Measurements from ENCODE around the gene KLHL17. TPM values are rescaled to one million over a fixed set of nuclear protein-coding genes. Genes with fewer than 3 reads are reported as not detected.

Gene KLHL17
- total RNA-seq, 1 donor from 2014 or later = 4.5 TPM

GRCh38 chr1:914131-914890 is 46.1 kb upstream of the KLHL17 start:
- Histone ChIP-seq H3K27me3 (ENCODE audit: control insufficient read depth, insufficient read depth, low read length) (peaks cover 58% of the 10 kb centered on the region), H3K4me3 (ENCODE audit: low read depth, low read length) (no peak overlapping the region), H3K36me3 (ENCODE audit: control insufficient read depth, insufficient read depth, low read length) (no peaks in the 10 kb centered on the region)
- TF ChIP-seq CTCF (IDR thresholded peaks at IDR 0.05; ENCODE audit: insufficient read depth, low read length, severe bottlenecking) = no peak
- FAIRE-seq (no peak), DNase-seq (ENCODE audit: low read depth) (no peak)

GRCh38 chr1:914891-915280 is 45.5 kb upstream of the KLHL17 start:
- no peak for TF ChIP-seq CTCF (IDR thresholded peaks at IDR 0.05; ENCODE audit: insufficient read depth, low read length, severe bottlenecking)
- DNase-seq (ENCODE audit: low read depth) (no peak), FAIRE-seq (no peak)
- H3K4me3 ChIP-seq (ENCODE audit: low read depth, low read length) = no peak overlapping the region
- H3K27me3 ChIP-seq (ENCODE audit: control insufficient read depth, insufficient read depth, low read length) = peaks cover 64% of the 10 kb centered on the region
- H3K36me3 ChIP-seq (ENCODE audit: control insufficient read depth, insufficient read depth, low read length) = no peaks in the 10 kb centered on the region

GRCh38 chr1:915295-916172 is 44.9 kb upstream of the KLHL17 start:
- DNase-seq (ENCODE audit: low read depth) = no peak
- FAIRE-seq = no peak
- Histone ChIP-seq H3K36me3 (ENCODE audit: control insufficient read depth, insufficient read depth, low read length) (no peaks in the 10 kb centered on the region), H3K4me3 (ENCODE audit: low read depth, low read length) (no peak overlapping the region), H3K27me3 (ENCODE audit: control insufficient read depth, insufficient read depth, low read length) (peaks cover 68% of the 10 kb centered on the region)
- TF ChIP-seq CTCF (IDR thresholded peaks at IDR 0.05; ENCODE audit: insufficient read depth, low read length, severe bottlenecking) = no peak

- DNase-seq (ENCODE audit: low read depth) (no peak), FAIRE-seq (no peak)
- no peak for TF ChIP-seq CTCF (IDR thresholded peaks at IDR 0.05; ENCODE audit: insufficient read depth, low read length, severe bottlenecking)
- Histone ChIP-seq H3K4me3 (ENCODE audit: low read depth, low read length) (no peak overlapping the region), H3K27me3 (ENCODE audit: control insufficient read depth, insufficient read depth, low read length) (peaks cover 67% of the 10 kb centered on the region), H3K36me3 (ENCODE audit: control insufficient read depth, insufficient read depth, low read length) (no peaks in the 10 kb centered on the region)
Observed at GRCh38 chr1:916173-917075, 44.0 kb upstream of the KLHL17 start.

GRCh38 chr1:917076-917459 is 43.3 kb upstream of the KLHL17 start:
- no peak for DNase-seq (ENCODE audit: low read depth)
- no peak overlapping the region for H3K4me3 ChIP-seq (ENCODE audit: low read depth, low read length)
- no peak for TF ChIP-seq CTCF (IDR thresholded peaks at IDR 0.05; ENCODE audit: insufficient read depth, low read length, severe bottlenecking)
- H3K27me3 ChIP-seq (ENCODE audit: control insufficient read depth, insufficient read depth, low read length) = peaks cover 68% of the 10 kb centered on the region
- no peak for FAIRE-seq
- no peaks in the 10 kb centered on the region for H3K36me3 ChIP-seq (ENCODE audit: control insufficient read depth, insufficient read depth, low read length)
